Inflammatory macrophage treated with lipopolysaccharide for 1 hour (primary cell): ENCODE measurements around the gene DCC.

Experiments
- DNase-seq, 2 donors: peaks; one replicate each; pipeline ENCODE4 v3.0.0-alpha.2; 2020 to 2022

DCC gene

GRCh38 chr18:52945552-52945951 lies 605.6 kb downstream of the DCC start:
- DNase-seq = no peak

GRCh38 chr18:52948868-52949444 lies 609.0 kb downstream of the DCC start:
- DNase-seq = no peak

DNA sequence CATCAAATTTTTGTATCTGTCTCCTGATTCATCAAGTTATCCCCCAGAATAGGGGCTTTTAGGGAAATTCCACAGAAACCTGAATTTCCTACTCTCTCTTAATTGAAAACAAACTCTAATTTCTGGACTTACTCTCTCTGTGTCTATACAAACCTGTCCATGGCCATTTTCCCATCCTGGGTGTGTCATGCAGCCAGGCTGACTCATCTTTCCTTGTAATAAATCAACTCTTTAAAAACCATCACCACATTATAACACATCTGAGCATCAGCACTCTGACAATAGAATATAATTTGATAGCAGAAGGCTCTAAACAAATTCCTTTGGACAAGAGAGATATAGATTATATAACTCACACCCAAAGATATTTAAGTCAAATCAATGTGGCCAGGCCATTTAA lies 610.2 kb downstream of the DCC start:
- DNase-seq = no peak

DNA sequence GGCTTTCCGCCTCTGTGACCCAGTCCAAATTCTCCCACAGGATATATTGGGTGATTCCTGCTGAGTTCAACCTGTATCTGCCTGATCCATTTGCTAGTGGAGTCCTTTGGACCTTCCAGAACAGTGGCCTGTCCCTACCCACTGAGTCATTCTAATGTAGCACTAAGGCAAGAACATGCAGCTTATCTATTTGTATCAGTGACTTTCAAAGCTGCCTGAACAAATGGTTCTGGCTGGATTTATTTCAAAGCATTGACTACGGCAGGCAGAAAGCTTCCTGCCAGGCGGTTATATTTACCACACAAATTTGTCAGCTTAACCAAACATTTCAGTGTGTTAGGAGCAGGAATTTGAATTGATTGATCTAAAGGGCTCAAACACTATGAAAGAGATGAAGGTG lies 613.4 kb downstream of the DCC start:
- DNase-seq = no peak

DNA sequence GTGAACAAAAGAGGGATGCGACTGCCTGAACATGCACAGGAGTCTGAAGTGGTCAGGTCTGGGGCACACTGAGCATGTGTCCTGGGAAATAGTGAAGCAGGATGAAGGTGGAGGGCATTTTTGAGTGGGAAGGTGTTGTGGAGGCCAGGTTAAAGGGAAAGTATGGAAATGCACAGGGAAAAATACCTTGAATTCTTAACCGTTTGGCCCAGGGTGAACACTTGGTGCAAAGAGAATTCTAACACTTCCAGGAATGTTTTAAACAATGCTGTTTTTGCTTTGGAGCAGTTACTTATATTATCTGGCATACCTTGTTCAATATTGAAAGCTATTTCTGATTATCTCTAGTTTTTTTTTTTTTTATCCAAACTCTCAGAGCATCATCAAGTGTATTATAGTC lies 623.5 kb downstream of the DCC start:
- DNase-seq = no peak

DNA sequence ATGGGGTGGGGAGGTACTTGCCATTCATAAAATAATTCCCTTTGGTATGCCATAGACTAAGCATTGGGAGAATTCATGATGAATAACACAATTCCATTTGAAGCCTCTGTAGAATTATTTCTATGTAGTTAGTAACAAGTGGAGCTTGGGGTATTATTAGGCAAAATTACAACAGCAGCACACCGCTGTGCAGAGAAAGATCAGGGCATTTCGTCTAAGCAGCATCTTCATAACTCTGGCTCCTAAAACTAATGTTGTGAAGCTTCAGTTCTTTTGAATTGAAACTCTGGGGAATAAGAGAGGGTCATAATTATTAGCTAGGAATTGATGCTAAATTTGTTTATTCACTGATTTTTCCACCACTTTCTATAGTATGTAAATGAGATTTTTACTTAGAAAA lies 630.7 kb downstream of the DCC start:
- no peak for DNase-seq

DNA sequence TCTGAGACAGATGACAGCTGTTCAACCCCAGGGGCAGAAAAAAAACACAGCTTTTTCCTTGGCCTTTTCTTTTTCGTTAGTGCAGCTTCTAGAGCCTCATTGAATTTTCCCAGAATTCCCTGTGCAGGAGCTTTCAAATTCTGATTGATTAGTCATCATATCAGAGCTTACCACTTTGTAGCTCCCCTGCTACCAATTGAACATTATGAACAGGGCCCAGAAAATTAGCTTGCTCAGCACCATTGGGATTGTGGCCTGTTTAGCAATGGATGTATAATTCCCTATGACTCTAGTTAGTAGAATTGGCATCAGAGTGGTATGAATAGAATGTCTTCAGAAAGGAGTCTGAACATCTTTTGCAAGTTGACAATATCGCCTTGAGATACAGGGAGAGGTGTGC lies 631.1 kb downstream of the DCC start:
- no peak for DNase-seq

- DNase-seq = no peak
Measured at GRCh38 chr18:52979892-52980291, 639.9 kb downstream of the DCC start.

DNA sequence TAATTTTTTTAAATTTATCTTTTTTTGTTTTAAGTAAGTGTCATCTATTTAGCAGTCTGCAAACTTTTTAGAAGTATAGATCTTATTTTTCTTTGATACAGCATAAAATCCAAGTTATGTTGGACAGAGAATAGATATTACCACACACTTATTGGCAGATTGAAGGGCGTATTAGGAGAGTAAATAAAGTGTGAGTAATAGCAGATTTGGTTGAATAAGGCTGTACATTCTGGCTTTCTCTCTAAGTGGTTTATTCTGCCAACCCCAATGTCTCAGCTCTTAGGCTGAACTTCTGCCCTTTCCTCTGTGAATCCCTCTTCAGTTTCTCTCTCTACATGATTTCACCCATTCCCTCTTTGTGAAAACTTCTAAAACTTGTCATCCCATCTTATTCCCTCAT lies 651.2 kb downstream of the DCC start:
- no peak for DNase-seq

DNA sequence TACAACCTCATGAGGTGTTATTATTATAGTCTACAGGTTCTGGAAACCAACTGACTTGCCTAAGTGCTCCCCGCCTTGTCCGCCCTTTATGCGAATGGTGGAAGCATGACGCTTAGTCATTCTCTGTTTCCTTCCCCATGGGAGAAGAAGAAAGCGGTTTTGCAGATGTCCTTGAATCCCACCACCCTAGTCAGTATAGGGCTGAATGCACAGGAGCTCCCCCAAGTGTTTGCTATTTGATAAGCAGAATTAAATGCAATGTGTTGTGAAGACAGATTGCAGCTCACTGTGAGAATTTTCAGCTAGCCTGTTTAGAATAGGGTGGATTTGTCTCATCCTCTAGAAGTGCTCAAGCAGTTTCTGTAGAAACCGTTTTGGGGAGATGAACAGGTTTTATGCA lies 652.0 kb downstream of the DCC start:
- DNase-seq = no peak

DNA sequence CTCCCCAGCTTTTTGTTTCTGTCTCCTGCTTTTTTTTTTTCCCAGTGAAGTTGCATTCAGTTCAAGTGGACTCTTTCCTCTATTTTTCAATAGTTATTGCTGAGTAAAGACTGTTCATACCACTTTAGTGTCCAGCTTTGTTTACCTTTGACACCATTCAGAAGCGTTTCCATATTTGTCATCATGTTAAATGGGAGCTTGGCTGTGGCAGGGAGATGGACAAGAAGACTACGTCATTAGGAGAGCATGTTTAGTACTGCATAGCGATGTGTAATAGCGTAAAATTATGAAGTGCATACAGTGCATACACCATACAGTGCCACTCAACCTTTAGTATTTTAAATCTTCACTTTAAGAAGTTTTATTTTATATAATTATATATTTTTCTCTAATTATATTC lies 655.9 kb downstream of the DCC start:
- DNase-seq = no peak

DNA sequence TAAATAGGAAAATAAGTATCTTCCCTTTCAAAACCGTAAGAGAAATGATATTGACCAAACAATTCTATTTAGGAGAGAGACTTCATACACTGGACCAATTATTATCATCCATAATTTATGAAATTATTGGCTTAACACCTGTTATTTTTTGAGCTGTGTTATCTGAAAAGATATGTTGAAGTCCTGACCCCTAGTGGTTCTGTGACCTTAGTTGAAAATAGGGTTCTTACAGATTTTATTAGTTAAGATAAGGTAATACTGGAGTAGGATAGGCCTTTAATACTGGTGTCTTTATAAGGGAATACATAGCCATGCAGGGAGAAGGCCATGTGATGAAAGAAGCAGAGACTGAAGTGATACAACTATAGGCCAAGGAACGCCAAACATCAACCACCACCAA lies 659.6 kb downstream of the DCC start:
- no peak for DNase-seq

- DNase-seq = no peak
Measured at GRCh38 chr18:53004798-53005197, 664.8 kb downstream of the DCC start.

GRCh38 chr18:53018791-53019190 lies 678.8 kb downstream of the DCC start:
- DNase-seq = no peak

DNA sequence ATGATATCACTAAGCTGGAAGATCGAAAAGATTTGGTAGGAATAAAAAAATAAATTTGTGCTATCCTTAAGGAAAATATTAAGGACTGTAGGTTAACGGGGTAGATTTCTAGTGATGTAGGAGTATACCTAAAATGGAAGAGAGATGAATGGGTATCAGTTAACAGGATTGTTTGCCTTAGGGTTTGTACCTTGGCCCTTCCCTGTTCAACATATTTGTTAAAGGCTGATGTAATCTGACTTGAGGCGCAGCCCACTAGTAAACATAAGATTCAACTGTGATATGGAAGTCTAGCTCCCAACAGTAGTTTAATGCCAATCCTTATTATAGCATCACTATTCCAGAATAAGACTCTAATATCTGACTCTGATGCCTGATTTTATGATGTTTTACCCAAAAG lies 685.2 kb downstream of the DCC start:
- DNase-seq = no peak

- no peak for DNase-seq
Measured at GRCh38 chr18:53028565-53028964, 688.6 kb downstream of the DCC start.

GRCh38 chr18:53033128-53033527 lies 693.1 kb downstream of the DCC start:
- DNase-seq = no peak

- DNase-seq = no peak
Measured at GRCh38 chr18:53038608-53039007, 698.6 kb downstream of the DCC start.

GRCh38 chr18:53040286-53040685 lies 700.3 kb downstream of the DCC start:
- no peak for DNase-seq

DNA sequence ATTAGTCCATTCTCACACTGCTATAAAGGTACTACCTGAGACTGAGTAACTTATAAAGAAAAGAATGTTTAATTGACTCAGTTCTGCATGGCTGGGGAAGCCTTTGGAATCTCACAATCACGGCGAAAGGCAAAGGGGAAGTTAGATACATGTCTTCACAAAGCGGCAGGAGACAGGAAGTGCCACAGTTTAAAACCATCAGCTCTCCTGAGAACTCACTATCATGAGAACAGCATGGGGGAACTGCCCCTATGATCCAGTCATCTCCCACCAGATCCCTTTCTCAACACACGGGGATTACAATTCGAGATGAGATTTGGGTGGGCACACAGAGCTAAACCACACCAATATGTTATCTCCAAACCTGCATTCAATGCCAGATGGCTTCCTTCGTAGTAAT lies 716.1 kb downstream of the DCC start:
- no peak for DNase-seq

DNA sequence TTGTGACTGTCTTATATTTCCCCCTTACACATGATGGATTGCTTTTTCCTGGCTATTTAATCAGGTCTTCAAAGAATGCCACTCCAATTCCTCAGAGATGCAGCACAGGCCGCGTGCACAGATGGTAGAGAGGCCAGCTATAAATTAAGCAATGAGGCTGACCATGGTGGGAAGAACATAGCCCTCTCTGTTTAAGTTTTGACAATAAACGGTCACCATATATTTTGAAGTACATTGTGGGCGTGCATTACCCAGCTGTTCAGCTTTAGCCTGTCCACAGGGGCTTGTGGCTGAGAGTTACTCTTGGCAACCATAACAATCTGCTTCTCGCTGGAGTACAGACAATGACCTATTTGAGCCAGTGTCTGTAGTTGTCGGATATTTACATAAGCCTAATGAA lies 730.8 kb downstream of the DCC start:
- no peak for DNase-seq

- DNase-seq = no peak
Measured at GRCh38 chr18:53080687-53081086, 740.7 kb downstream of the DCC start.

DNA sequence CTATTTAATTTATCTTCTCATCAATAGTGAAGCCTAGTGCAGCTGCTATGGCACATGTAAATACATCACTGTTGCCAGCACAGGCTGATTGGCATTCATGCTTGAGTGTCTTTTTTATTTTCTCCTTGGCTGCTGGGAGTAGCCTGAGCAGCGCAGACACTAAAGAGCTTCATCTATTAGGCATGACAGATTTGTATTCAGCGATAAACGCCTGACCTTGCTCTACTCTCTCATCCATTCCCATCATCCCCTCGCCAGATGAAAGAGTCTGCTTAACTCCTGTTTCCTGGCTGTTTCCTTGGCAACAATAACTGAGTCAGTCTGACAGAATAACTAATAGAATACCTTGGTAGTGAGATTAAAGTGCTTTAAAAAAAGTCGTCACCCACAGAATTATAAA lies 753.6 kb downstream of the DCC start:
- DNase-seq = no peak

DNA sequence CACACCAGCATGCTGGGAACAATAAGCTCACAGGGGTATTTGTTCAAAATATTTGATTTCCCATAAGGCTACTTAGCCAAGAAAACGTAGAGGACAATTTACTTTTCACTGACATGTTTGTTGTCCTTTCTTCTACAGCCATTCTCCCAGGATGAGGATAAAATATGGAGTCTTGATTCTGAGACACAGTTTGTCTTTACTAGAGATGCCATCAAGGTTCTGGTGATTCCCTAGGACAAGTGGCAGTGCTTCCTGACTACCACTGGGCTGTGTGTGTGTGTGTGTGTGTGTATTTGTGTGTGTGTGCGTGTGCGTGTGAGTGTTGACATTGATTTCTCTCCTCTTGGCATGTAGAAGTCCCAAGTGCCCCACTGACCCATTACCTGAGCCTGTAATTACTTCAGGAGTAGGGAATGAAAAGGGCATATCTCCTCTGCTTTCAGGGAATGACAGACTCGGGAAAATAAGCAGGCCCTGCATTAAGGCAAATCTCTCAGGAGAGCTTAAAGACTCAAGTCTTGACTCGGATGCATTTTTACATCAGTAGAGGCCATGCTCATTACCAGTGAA lies 761.6 kb downstream of the DCC start:
- DNase-seq = no peak

DNA sequence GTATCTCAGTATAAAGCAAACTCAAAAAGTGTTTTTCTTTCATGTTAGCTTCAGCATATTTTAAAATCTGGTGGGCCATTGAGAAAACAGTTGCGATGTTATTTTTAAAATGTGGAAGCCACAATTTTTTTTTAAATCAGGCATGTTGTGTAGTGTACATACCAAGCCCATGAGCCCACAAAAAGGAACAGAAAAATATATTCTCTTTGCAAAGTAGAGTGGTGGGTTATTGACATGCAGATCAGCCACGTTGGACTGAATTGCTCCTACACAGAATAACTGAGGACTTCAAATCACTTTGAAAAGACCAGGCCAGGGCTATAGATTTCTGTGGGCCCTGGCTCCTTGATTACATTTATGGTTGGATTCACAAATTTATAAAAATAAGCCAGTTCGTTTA lies 774.4 kb downstream of the DCC start:
- DNase-seq = no peak
